GM06990 (cell line): ENCODE data around the gene RFLNA.

Source experiments
- DNase-seq: peaks from one replicate; pipeline ENCODE4 v3.0.0-alpha.2; 2011; ENCODE audit not compliant: insufficient read length; ENCODE audit errors: extremely low read depth
- H3K27me3 ChIP-seq: replicated peaks from 2 replicates; pipeline ENCODE4 v1.6.0; 2011; ENCODE audit warnings: low read length; ENCODE audit not compliant: control insufficient read depth, insufficient read depth
- H3K36me3 ChIP-seq: 2 replicates; pipeline ENCODE4 v1.5.1; 2011; ENCODE audit warnings: low read length; ENCODE audit not compliant: control insufficient read depth, insufficient read depth
- H3K4me3 ChIP-seq: replicated peaks from 2 replicates; pipeline ENCODE4 v1.5.1; 2011; ENCODE audit warnings: low read depth, mild to moderate bottlenecking, control low read depth, low read length
- CTCF ChIP-seq: IDR thresholded peaks from 2 replicates; pipeline ENCODE4 v1.5.1; 2011; ENCODE audit warnings: low read length, control low read depth, mild to moderate bottlenecking, inconsistent platforms; ENCODE audit not compliant: insufficient read depth, poor library complexity, severe bottlenecking

RFLNA gene

GRCh38 chr12:124357616-124358015, 62.7 kb downstream of the RFLNA start:
- no peaks in the 10 kb centered on the region for H3K27me3 ChIP-seq
- H3K36me3 ChIP-seq = peaks cover 69% of the 10 kb centered on the region
- no peak overlapping the region for H3K4me3 ChIP-seq
- no peak for TF ChIP-seq CTCF
- DNase-seq = no peak

- Histone ChIP-seq H3K4me3 (no peak overlapping the region), H3K27me3 (no peaks in the 10 kb centered on the region), H3K36me3 (peaks cover 64% of the 10 kb centered on the region)
- DNase-seq = no peak
- no peak for TF ChIP-seq CTCF
These were observed 63.7 kb downstream of the RFLNA start for GRCh38 chr12:124358572-124358971.

- no peak for TF ChIP-seq CTCF
- Histone ChIP-seq H3K4me3 (no peak overlapping the region), H3K36me3 (peaks cover 53% of the 10 kb centered on the region), H3K27me3 (no peaks in the 10 kb centered on the region)
- no peak for DNase-seq
These were observed 65.0 kb downstream of the RFLNA start for GRCh38 chr12:124359671-124360581.

GRCh38 chr12:124361074-124361970, 66.4 kb downstream of the RFLNA start:
- no peak overlapping the region for H3K4me3 ChIP-seq
- DNase-seq = no peak
- H3K36me3 ChIP-seq = peaks cover 47% of the 10 kb centered on the region
- H3K27me3 ChIP-seq = no peaks in the 10 kb centered on the region
- no peak for TF ChIP-seq CTCF

- H3K36me3 ChIP-seq = peaks cover 42% of the 10 kb centered on the region
These were observed 67.1 kb downstream of the RFLNA start for GRCh38 chr12:124361996-124362395.

More at GRCh38 chr12:124361996-124362395, 67.1 kb downstream of the RFLNA start:
- no peak for TF ChIP-seq CTCF
- no peak for DNase-seq
- Histone ChIP-seq H3K4me3 (no peak overlapping the region), H3K27me3 (no peaks in the 10 kb centered on the region)
